Motor neuron (in vitro differentiated cells): ENCODE measurements around the gene ZNRF4. TPM values are rescaled to one million over a fixed set of nuclear protein-coding genes. Genes with fewer than 3 reads are reported as not detected.

Source experiments
- ATAC-seq, 8 experiments: fragments of 200-7000 bp; cut with Tn5 transposase; replicated peaks in 6 of 8; 2 replicates each; pipeline ENCODE4 v1.8.0; 2021; ENCODE audit warnings: mild to moderate bottlenecking in 8 of 8, moderate library complexity in 8 of 8
- H3K27ac ChIP-seq, 2 donors: fragments of 250-450 bp; sonication (Bioruptor Pico); 2 replicates each; pipeline ENCODE4 v1.9.0; 2021; ENCODE audit warnings: antibody characterized with exemption in 2 of 2, mild to moderate bottlenecking in 2 of 2, moderate library complexity in 1 of 2
- H3K4me1 ChIP-seq, 2 donors: fragments of 250-450 bp; sonication (Bioruptor Pico); replicated peaks in 1 of 2; 2 replicates each; pipeline ENCODE4 v1.6.1; 2021; ENCODE audit warnings: antibody characterized with exemption in 2 of 2, mild to moderate bottlenecking in 2 of 2, moderate library complexity in 1 of 2
- H3K4me3 ChIP-seq, 5 donors: fragments of 250-450 bp; sonication (Bioruptor Pico); 2 replicates each; pipeline ENCODE4 v1.9.0; 2021; ENCODE audit warnings: antibody characterized with exemption in 5 of 5, mild to moderate bottlenecking in 5 of 5, moderate library complexity in 4 of 5
- WGBS, 10 experiments: fragments of 450-650 bp; shearing (Covaris generic); methylation state at CpG; one replicate each; pipeline ENCODE4 v1.0.0; 2022; 5-methylcytosine and 5-hydroxymethylcytosine counted together
- in situ Hi-C, 9 experiments: fragments of 400-800 bp; cut with MboI; loops; one replicate each; pipeline ENCODE4 v1.15.0; 2021; ENCODE audit warnings: low sequenced_read_pairs in 9 of 9, low pct_unique_long_range_greater_than_20kb in 2 of 9; ENCODE audit not compliant: unreplicated experiment in 9 of 9
- total RNA-seq, 8 experiments: library from RNA; unstranded; fragments of 300-600 nt; gene quantifications; 2 replicates each; pipeline versions ENCODE4 v1.2.3 to v1.2.4, GENCODE V29; 2022

The ZNRF4 gene
- total RNA-seq, 8 experiments from 2014 or later = 0.11 to 0.29 (median 0.19) TPM; not detected in 4

DNA sequence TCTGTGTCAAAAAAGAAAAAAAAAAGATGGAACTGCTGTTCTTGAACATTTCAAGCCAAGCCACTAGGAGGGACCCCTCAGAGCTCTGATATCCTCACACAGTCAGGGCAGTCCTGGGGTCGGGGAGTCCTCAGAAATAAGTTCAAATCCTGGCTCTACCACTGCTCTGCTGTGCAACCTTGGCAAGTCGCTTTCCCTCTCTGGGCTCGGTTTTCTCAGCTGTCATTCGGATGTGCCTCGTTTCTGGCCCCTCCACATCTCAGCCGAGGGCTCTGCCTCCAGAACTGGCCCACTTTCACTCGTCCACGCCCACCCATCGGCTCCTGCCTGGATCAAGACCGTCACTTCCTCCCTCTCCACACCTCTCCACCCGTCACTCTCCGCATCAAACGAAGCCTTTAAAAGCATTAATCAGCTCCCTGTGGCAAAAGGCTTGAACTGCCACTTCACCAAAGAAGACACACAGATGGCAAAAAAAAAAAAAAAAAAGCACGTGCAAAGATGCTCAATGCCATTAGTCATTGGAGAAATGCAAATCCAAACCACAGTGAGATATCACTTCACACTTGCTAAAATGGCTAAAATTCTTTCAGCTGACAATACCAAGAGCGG is 7.4 kb upstream of the ZNRF4 start:
- Histone ChIP-seq H3K27ac (no peak overlapping the region), H3K4me3 (no peak overlapping the region), H3K4me1 (peaks cover 4 to 8% of the 10 kb centered on the region in 2 donors)
- ATAC-seq = peak in 4 of 8 experiments; percentile 29 to 64 (median 44)
- in situ Hi-C loops = no loop called here
- 0 to 60% (median 30%) methylated on average over 1 to 10 of the region's 15 CpGs; no CpG with 5 or more reads in 1 of the 10 experiments for WGBS, 10 experiments

- H3K4me3 ChIP-seq = no peak overlapping the region
- ATAC-seq = no peak
- 23 to 100% (median 45%) methylated on average over 1 to 7 of the region's 15 CpGs; no CpG with 5 or more reads in 4 of the 10 experiments for WGBS, 10 experiments
- in situ Hi-C loops = no loop called here
- H3K27ac ChIP-seq = no peak overlapping the region
- peaks cover 4 to 8% of the 10 kb centered on the region in 2 donors for H3K4me1 ChIP-seq
Measured at GRCh38 chr19:5448374-5448773, 6.8 kb upstream of the ZNRF4 start.

- ATAC-seq = peak in 3 of 8 experiments; percentile 72 to 93 (median 90)
- Histone ChIP-seq H3K4me3 (no peak overlapping the region), H3K4me1 (peaks cover 4 to 8% of the 10 kb centered on the region in 2 donors), H3K27ac (no peak overlapping the region)
- in situ Hi-C loops = no loop called here
- WGBS, 10 experiments = 10 to 67% (median 54%) methylated on average over 2 to 6 of the region's 9 CpGs; no CpG with 5 or more reads in 2 of the 10 experiments
Measured at GRCh38 chr19:5450482-5451126, 4.6 kb upstream of the ZNRF4 start.

- no peak for ATAC-seq
- Histone ChIP-seq H3K27ac (no peak overlapping the region), H3K4me3 (no peak overlapping the region), H3K4me1 (peaks cover 4 to 8% of the 10 kb centered on the region in 2 donors)
- WGBS, 10 experiments = 78 to 86% methylated on average over 1 to 5 of the region's 10 CpGs; no CpG with 5 or more reads in 8 of the 10 experiments
- in situ Hi-C loops = no loop called here
Measured at GRCh38 chr19:5451494-5451893, 3.7 kb upstream of the ZNRF4 start.

- 68 to 100% (median 86%) methylated on average over 2 to 11 of the region's 16 CpGs; no CpG with 5 or more reads in 2 of the 10 experiments for WGBS, 10 experiments
- Histone ChIP-seq H3K27ac (no peak overlapping the region), H3K4me3 (no peak overlapping the region), H3K4me1 (peaks cover 4 to 6% of the 10 kb centered on the region in 2 donors)
- ATAC-seq = peak in 3 of 8 experiments; percentile 20 to 45 (median 24)
- in situ Hi-C loops = no loop called here
Measured at GRCh38 chr19:5452594-5453565, 2.3 kb upstream of the ZNRF4 start.

DNA sequence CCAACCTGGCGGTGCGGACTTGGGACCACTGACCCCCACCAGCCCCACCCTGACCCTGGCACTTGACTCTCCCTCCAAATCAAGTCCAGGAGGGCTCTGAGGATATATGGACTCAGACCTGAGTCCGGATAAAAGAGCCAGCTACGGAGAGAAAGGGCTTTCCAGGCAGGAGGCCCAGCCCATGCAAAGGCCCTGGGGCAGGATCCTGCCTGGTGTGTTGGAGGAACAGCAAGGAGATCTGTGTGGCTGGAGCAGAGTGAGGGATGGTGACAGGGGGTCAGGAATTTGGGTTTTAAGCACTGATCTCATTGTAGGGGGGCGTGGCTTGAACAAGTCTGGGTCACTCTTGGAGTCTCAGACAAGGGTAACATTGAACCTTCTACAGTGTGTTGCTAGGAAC is 474 bp upstream of the ZNRF4 start:
- no peak for ATAC-seq
- in situ Hi-C loops = no loop called here
- Histone ChIP-seq H3K4me3 (no peak overlapping the region), H3K27ac (no peak overlapping the region), H3K4me1 (peaks cover 0 to 2% of the 10 kb centered on the region in 2 donors)
- 38 to 100% methylated on average over 1 to 2 of the region's 5 CpGs; no CpG with 5 or more reads in 8 of the 10 experiments for WGBS, 10 experiments

DNA sequence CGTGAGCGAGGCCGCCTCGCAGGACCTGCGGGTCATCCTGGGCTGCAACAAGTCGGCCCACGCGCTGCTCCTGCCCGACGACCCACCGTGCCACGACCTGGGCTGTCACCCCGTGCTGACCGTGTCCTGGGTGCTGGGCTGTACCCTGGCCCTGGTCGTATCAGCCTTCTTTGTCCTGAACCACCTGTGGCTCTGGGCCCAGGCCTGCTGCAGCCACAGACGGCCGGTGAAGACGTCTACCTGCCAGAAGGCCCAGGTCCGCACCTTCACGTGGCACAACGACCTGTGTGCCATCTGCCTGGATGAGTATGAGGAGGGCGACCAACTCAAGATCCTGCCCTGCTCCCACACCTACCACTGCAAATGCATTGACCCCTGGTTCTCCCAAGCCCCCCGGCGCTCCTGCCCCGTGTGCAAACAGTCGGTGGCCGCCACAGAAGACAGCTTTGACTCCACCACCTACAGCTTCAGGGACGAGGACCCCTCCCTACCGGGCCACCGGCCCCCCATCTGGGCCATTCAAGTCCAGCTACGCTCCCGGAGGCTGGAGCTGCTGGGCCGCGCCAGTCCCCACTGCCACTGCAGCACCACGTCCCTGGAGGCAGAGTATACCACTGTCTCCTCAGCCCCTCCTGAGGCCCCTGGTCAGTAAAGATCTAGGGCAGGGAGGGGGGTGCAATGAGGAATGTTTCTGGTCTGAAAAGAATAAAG is 1.1 kb downstream of the ZNRF4 start:
- peak in 1 of 8 experiments; percentile 12 for ATAC-seq
- H3K4me1 ChIP-seq = peaks cover 0 to 2% of the 10 kb centered on the region in 2 donors
- H3K4me3 ChIP-seq = no peak overlapping the region
- 64 to 80% (median 75%) methylated on average over 1 to 5 of the region's 35 CpGs; no CpG with 5 or more reads in 7 of the 10 experiments for WGBS, 10 experiments
- in situ Hi-C loops = no loop called here
- H3K27ac ChIP-seq = no peak overlapping the region

DNA sequence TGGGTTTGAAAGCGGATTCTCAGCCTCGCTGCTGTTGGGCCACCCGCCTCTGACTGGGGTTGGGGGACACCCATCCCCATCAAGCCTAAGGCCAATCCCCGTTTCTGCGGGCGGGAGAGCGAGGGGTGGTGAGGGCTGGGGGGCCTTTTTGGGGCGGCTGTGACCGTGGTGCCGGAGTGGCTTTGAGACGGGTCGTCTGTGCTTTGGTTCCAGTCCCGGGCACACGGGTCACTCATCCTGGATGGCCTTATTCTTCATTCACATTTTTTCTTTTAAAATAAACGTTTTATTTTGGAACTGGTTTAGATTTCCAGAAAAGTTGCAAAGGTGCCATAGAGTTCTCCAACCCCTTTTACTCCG is 1.6 kb downstream of the ZNRF4 start:
- in situ Hi-C loops = no loop called here
- Histone ChIP-seq H3K27ac (no peak overlapping the region), H3K4me3 (no peak overlapping the region), H3K4me1 (peaks cover 0 to 2% of the 10 kb centered on the region in 2 donors)
- 20 to 90% (median 60%) methylated on average over 1 to 2 of the region's 16 CpGs; no CpG with 5 or more reads in 6 of the 10 experiments for WGBS, 10 experiments
- ATAC-seq = no peak

DNA sequence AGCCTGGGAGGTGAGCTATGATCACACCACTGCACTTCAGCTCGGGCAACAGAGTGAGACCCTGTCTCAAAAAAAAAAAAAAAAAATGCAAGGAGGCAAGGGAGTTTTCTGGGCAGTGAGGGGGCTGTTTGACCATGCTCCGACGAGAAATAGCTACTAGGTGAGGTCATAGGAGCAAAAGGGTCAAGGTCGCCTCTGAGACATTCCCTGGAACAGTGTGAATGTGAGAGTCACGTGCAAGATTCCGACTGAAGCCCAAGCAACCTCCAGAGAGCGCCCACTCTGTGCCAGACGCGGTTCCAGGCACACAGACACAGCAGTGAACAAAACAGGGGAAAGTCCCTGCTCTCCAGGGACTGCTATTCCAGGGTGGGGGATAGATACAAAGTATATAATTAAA is 2.5 kb downstream of the ZNRF4 start:
- Histone ChIP-seq H3K27ac (no peak overlapping the region), H3K4me1 (peaks cover 0 to 2% of the 10 kb centered on the region in 2 donors), H3K4me3 (no peak overlapping the region)
- WGBS, 10 experiments = 41 to 92% (median 64%) methylated on average over 2 to 7 of the region's 9 CpGs; no CpG with 5 or more reads in 3 of the 10 experiments
- in situ Hi-C loops = no loop called here
- ATAC-seq = no peak

GRCh38 chr19:5458420-5458819 is 3.2 kb downstream of the ZNRF4 start:
- H3K27ac ChIP-seq = no peak overlapping the region
- WGBS, 10 experiments = 20 to 100% (median 80%) methylated on average over 1 to 5 of the region's 7 CpGs; no CpG with 5 or more reads in 3 of the 10 experiments
- in situ Hi-C loops = no loop called here
- no peak for ATAC-seq
- no peak overlapping the region for H3K4me3 ChIP-seq
- peaks cover 0 to 2% of the 10 kb centered on the region in 2 donors for H3K4me1 ChIP-seq

DNA sequence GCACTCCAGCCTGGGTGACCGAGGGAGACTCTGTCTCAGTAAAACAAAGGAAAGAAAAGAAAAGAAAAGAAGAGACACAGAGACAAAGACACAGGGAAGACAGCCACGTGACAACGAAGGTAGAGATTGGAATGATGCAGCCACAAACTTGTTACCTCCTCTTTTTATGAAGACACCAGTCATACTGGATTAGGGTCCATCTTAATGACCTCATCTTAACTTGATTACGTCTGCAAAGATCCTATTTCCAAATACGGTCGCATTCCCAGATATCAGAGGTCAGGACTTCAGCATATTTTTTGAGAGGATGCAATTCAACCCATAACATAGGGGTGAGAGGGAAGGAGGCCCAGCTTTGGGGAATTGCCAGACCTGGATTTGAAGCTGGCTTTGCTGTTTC is 4.1 kb downstream of the ZNRF4 start:
- in situ Hi-C loops = no loop called here
- 44 to 100% (median 64%) methylated on average over 1 to 6 of the region's 6 CpGs; no CpG with 5 or more reads in 3 of the 10 experiments for WGBS, 10 experiments

DNA sequence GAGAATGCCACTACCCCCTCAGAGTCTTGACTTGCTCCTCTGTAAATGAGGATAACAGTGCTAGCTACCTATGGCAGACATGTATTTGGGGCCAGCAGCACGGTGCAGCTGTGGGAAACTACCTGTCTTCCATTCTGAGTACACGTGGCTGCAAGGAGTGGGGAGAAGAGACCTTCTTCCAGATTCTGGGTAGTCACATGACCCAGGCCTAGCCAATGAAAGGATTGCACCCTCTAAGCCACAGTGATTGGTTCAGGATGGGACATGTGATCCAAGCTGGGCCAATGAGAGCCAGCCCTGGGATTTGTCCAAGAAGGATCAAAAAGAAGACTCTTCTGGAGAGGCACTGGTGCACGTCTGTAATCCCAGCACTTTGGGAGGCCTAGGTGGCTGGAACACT is 5.5 kb downstream of the ZNRF4 start:
- in situ Hi-C loops = no loop called here
- 8 to 100% (median 88%) methylated on average over 1 to 2 of the region's 3 CpGs; no CpG with 5 or more reads in 3 of the 10 experiments for WGBS, 10 experiments
- peaks cover 0 to 2% of the 10 kb centered on the region in 2 donors for H3K4me1 ChIP-seq
- ATAC-seq = no peak
- no peak overlapping the region for H3K4me3 ChIP-seq
- H3K27ac ChIP-seq = no peak overlapping the region

More for the DNA sequence above, 4.1 kb downstream of the ZNRF4 start:
- H3K4me3 ChIP-seq = no peak overlapping the region
- no peak overlapping the region for H3K27ac ChIP-seq
- no peak for ATAC-seq
- peaks cover 0 to 2% of the 10 kb centered on the region in 2 donors for H3K4me1 ChIP-seq
